GM20431 (cell line): ENCODE data around the gene ODF2L.

Source experiments
- in situ Hi-C: fragments of 300-500 bp; cut with MseI, MboI; formaldehyde crosslinking; loops from one replicate; pipeline ENCODE4 v1.15.0; 2020; ENCODE audit warnings: low sequenced_read_pairs; ENCODE audit not compliant: unreplicated experiment

ODF2L gene

DNA sequence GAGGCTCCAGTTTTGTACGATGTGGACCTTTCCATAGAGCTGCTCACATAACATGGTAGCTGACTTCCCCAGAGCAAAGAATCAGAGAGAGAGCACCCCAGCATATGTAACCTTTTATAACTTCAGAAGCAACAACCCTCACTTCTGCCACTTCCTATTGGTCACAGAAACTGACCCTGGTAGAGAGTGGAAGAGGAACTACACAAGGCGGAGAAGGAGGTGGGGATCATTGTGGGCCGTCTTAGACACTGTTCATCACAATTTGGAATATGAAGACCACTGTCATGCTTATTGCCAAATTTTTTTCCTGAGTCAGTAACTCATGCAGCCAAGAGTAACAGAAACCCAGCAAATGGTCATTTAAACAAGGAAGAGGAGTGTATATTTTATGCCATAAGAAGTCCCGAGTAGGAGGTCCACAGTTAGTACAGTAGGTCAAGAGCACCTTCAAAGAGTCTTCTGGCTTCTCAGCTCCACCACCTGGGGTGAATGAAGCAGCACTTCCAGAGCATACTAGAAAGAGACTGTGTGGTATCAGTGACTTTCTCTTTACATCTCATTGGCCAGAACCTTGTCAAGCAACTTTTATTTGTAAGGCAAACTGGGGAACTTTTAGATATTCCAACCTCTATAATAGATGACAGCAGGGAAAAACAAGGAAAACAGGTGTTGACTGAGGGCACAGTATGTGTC lies 71.8 kb downstream of the ODF2L start:
- in situ Hi-C loops, result no loop called here

DNA sequence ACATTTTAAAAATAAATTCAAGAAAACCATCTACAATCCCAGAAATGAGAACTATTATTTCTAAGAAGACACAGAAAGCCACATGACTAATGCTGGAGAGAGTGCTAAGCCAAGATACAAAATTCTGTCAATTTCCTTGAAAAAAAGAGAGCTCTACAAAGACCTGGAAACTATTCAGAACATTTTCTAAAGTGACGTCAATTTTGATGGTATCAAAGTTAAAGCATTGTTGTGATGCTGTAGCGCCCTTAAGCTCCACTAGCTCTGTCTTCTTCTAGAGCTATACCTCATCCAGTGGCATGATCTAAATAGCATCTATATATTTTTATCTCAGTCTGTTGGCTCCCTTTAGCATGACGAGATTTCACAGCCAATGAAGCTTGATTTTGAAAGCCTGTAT lies 73.9 kb downstream of the ODF2L start:
- in situ Hi-C loops, result no loop called here

DNA sequence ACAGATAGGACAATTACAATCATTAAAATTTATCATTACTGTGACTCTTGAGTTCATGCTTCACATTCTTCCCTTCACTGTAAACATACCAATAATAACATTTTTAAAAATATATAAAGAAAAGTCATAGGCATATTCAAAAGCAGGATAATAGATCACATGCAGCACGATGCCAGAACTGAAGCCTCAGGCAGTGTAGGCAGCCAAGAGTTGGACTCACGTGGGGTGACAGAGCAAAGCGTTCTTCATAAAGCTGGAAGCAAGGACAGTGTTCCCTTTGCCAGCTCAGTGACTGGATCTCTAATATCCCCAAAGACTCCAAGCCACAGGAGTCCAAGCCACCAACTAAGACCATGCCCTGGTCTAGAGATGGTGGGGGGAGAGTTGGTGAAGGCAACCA lies 77.7 kb downstream of the ODF2L start:
- in situ Hi-C loops, result no loop called here

DNA sequence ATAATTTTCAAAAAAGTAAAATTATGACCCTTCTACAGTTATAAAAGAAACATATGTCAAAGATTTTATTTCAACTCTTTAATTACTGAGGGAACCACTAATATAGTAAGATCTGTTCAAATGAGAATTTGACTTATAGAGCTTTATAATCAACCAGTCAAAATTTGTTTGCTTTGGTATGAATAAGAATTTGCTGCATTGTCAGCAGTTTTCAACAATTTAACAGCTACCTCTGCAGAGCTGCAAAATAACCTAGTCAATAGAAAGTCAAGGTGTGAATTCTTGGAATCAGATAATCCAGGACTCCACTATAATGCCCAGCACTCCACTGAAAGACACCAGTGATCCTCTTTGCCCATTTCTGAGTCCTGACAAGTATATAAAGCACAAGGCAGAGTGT lies 78.2 kb downstream of the ODF2L start:
- in situ Hi-C loops, result no loop called here

DNA sequence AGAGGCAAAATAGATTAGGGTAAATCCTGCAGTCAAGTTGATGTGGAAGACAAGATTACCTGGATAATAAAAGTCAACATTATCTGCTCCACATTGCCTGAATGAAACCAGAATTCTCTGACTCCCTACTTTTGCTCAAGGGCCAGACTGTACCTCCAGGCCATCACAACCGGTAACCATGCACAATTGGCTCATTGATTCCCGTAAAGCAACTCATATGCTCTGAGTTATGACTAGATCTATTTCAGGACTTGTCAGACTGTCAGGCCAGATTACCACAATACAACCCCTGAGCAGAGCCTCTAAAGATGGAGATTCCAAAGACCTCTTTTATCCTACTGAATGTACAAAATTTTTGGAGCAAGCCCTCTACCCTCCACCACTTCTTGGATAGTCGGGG lies 90.4 kb downstream of the ODF2L start:
- in situ Hi-C loops, result no loop called here

DNA sequence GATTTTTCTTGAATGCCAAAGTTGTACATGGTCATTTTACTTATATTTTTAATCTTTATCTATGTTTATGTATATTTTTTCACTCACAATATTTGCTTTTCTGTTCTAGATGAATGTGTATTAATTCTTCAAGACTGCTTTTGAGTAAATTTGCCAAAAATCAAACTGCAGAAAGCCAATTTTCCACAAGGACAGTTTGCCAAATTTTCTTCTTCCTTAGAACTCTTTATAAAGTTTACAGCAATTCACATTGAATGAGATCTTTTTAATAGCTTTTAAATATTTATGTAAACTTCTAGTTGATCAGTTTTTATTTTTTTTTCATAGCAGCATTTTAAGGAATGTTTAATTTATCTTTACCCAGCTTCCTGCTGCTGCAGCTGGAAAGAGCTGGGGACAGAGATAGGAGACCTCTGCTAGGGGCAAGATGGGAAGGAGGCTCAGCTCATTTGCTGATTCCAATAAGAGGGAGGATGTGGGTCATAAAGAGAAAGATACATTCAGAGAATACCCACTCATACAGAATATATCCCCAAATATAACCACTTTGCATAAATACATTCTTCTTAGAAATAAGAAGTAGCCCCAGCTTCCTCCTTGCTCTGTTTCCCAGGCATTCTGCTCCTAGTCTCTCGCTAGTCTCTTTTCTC lies 93.0 kb downstream of the ODF2L start:
- in situ Hi-C loops, result no loop called here
